Astrocyte (in vitro differentiated cells and primary cell): ENCODE results near the gene MIPOL1. TPM values are rescaled to one million over a fixed set of nuclear protein-coding genes. Genes with fewer than 3 reads are reported as not detected.

Source experiments
- DNase-seq: peaks from one replicate; pipeline ENCODE4 v3.0.0-alpha.2; 2010; ENCODE audit warnings: low read depth
- FAIRE-seq: peaks from 2 replicates; lab custom pipeline; 2011; peaks lifted over from hg19 to GRCh38; lab: Jason Lieb, UNC
- H2AFZ ChIP-seq: 2 replicates; pipeline ENCODE4 v1.6.0; 2012; ENCODE audit warnings: low read depth, low read length, inconsistent platforms
- H3K27ac ChIP-seq: 2 replicates; pipeline ENCODE4 v1.5.1; 2011; ENCODE audit warnings: low read depth, low read length, inconsistent platforms
- H3K27me3 ChIP-seq: 2 replicates; pipeline ENCODE4 v1.6.0; 2011; ENCODE audit warnings: low read length, inconsistent platforms; ENCODE audit not compliant: insufficient read depth
- H3K36me3 ChIP-seq: 2 replicates; pipeline ENCODE4 v1.5.1; 2011; ENCODE audit warnings: low read length, inconsistent platforms; ENCODE audit not compliant: insufficient read depth
- H3K4me1 ChIP-seq: 2 replicates; pipeline ENCODE4 v1.5.1; 2011; ENCODE audit warnings: low read length, inconsistent platforms; ENCODE audit not compliant: insufficient read depth
- H3K4me2 ChIP-seq: 2 replicates; pipeline ENCODE4 v1.6.0; 2012; ENCODE audit warnings: low read length, inconsistent platforms
- H3K4me3 ChIP-seq: 2 replicates; pipeline ENCODE4 v1.5.1; 2011; ENCODE audit warnings: low read depth, mild to moderate bottlenecking, low read length, inconsistent platforms; ENCODE audit not compliant: insufficient read depth
- H3K79me2 ChIP-seq: 2 replicates; pipeline ENCODE4 v1.6.0; 2012; ENCODE audit warnings: mild to moderate bottlenecking, low read length, inconsistent platforms; ENCODE audit not compliant: insufficient read depth
- H3K9ac ChIP-seq: 2 replicates; pipeline ENCODE4 v1.6.0; 2012; ENCODE audit warnings: mild to moderate bottlenecking, low read length, inconsistent platforms
- H3K9me3 ChIP-seq: 2 replicates; pipeline ENCODE4 v1.5.1; 2012; ENCODE audit warnings: low read depth, mild to moderate bottlenecking, low read length, inconsistent platforms; ENCODE audit not compliant: insufficient read depth
- H4K20me1 ChIP-seq: 2 replicates; pipeline ENCODE4 v1.6.0; 2012; ENCODE audit warnings: low read length, inconsistent platforms; ENCODE audit not compliant: insufficient read depth
- H3K27ac Mint-ChIP-seq: one replicate; pipeline ENCODE4 v1.8.0; 2021; ENCODE audit warnings: mild to moderate bottlenecking, mixed read lengths; ENCODE audit not compliant: unreplicated experiment
- H3K27me3 Mint-ChIP-seq: one replicate; pipeline ENCODE4 v1.8.0; 2021; ENCODE audit warnings: low read depth, mixed read lengths; ENCODE audit not compliant: unreplicated experiment
- H3K36me3 Mint-ChIP-seq: one replicate; pipeline ENCODE4 v1.8.0; 2021; ENCODE audit warnings: low read depth, mixed read lengths; ENCODE audit not compliant: unreplicated experiment
- H3K4me1 Mint-ChIP-seq: one replicate; pipeline ENCODE4 v1.8.0; 2021; ENCODE audit warnings: low read depth, mixed read lengths; ENCODE audit not compliant: unreplicated experiment
- H3K4me3 Mint-ChIP-seq: one replicate; pipeline ENCODE4 v1.8.0; 2021; ENCODE audit warnings: mild to moderate bottlenecking, moderate library complexity, mixed read lengths; ENCODE audit not compliant: unreplicated experiment
- H3K9me3 Mint-ChIP-seq: one replicate; pipeline ENCODE4 v1.8.0; 2021; ENCODE audit warnings: mild to moderate bottlenecking, mixed read lengths; ENCODE audit not compliant: unreplicated experiment
- EZH2 ChIP-seq: IDR thresholded peaks from 2 replicates; pipeline ENCODE4 v1.6.1; 2012; ENCODE audit warnings: mild to moderate bottlenecking, low read length, inconsistent platforms; ENCODE audit not compliant: insufficient read depth
- total RNA-seq: library from RNA; stranded (reverse); gene quantifications from 2 replicates; pipeline ENCODE4 v1.2.1, GENCODE V29; 2021
- TF ChIP-seq, protein P1 (sequence below): IDR thresholded peaks from 2 replicates; pipeline ENCODE4 v1.5.1; 2011; ENCODE audit warnings: low read depth, mild to moderate bottlenecking, inconsistent platforms, low read length, moderate library complexity; ENCODE audit not compliant: insufficient read depth

MIPOL1 gene
- total RNA-seq, 1 donor from 2014 or later: 15.7 TPM

DNA sequence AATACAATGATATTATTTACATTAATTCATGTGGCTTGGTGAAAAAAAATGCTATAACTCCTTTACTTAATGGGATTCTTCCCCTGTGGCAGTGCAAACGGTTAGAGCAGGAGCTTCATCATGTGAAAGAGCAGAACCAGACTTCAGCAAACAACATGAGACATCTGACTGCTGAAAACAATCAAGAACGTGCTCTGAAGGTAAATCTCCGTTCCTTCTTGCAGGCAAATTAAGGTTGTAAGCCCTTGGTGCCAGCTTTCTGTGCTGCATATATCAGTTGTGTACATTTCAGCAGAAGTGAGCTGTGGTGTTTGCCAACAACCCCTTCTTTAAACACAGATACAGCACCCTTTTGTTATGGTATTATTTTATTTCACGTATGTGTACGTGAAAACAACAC is 171.7 kb downstream of the MIPOL1 start:
- H3K27me3 Mint-ChIP-seq: no peaks in the 10 kb centered on the region
- Histone ChIP-seq H3K4me1 (no peaks in the 10 kb centered on the region), H3K36me3 (no peaks in the 10 kb centered on the region), H3K4me2 (no peak overlapping the region), H3K9me3 (no peaks in the 10 kb centered on the region), H3K27ac (no peak overlapping the region), H4K20me1 (no peaks in the 10 kb centered on the region), H3K27me3 (no peaks in the 10 kb centered on the region), H3K79me2 (no peaks in the 10 kb centered on the region), H3K4me3 (no peak overlapping the region), H2AFZ (no peak overlapping the region), H3K9ac (no peak overlapping the region)
- no peak overlapping the region for H3K4me3 Mint-ChIP-seq
- FAIRE-seq (no peak), DNase-seq (no peak)
- TF ChIP-seq, protein P1, sequence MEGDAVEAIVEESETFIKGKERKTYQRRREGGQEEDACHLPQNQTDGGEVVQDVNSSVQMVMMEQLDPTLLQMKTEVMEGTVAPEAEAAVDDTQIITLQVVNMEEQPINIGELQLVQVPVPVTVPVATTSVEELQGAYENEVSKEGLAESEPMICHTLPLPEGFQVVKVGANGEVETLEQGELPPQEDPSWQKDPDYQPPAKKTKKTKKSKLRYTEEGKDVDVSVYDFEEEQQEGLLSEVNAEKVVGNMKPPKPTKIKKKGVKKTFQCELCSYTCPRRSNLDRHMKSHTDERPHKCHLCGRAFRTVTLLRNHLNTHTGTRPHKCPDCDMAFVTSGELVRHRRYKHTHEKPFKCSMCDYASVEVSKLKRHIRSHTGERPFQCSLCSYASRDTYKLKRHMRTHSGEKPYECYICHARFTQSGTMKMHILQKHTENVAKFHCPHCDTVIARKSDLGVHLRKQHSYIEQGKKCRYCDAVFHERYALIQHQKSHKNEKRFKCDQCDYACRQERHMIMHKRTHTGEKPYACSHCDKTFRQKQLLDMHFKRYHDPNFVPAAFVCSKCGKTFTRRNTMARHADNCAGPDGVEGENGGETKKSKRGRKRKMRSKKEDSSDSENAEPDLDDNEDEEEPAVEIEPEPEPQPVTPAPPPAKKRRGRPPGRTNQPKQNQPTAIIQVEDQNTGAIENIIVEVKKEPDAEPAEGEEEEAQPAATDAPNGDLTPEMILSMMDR: no peak
- TF ChIP-seq EZH2: no peak
- no peak overlapping the region for H3K27ac Mint-ChIP-seq
- H3K9me3 Mint-ChIP-seq: peaks cover 3% of the 10 kb centered on the region
- H3K36me3 Mint-ChIP-seq: peaks cover 7% of the 10 kb centered on the region
- H3K4me1 Mint-ChIP-seq: no peaks in the 10 kb centered on the region

DNA sequence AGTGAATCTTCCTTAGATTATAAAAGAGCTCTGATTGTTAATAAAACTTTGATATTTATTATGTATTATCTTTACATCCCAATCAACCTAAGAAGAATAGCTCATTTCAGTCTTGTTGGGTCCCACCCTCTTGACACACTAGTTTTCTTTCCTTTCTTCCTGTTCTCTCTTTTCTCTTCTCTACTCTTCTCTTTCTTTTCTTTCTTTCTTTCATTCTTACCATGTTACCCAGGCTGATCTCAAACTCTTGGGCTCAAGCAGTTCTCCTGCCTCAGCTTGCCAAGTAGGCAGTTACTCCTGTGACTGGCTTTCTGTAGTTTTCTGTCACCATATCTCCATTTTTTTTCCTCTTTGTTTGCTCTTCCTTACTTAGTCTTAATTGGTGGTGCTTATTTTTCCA is 177.8 kb downstream of the MIPOL1 start:
- Histone ChIP-seq H2AFZ (no peak overlapping the region), H3K4me3 (no peak overlapping the region), H3K79me2 (no peaks in the 10 kb centered on the region), H3K9ac (no peak overlapping the region), H3K27ac (no peak overlapping the region), H3K9me3 (no peaks in the 10 kb centered on the region), H3K4me1 (no peaks in the 10 kb centered on the region), H3K36me3 (no peaks in the 10 kb centered on the region), H3K27me3 (no peaks in the 10 kb centered on the region), H3K4me2 (no peak overlapping the region), H4K20me1 (no peaks in the 10 kb centered on the region)
- no peak for FAIRE-seq
- Mint-ChIP-seq H3K36me3 (no peaks in the 10 kb centered on the region), H3K4me3 (no peak overlapping the region), H3K27me3 (no peaks in the 10 kb centered on the region), H3K9me3 (no peaks in the 10 kb centered on the region), H3K27ac (no peak overlapping the region), H3K4me1 (no peaks in the 10 kb centered on the region)
- TF ChIP-seq, protein P1: no peak
- no peak for TF ChIP-seq EZH2
- DNase-seq: no peak

DNA sequence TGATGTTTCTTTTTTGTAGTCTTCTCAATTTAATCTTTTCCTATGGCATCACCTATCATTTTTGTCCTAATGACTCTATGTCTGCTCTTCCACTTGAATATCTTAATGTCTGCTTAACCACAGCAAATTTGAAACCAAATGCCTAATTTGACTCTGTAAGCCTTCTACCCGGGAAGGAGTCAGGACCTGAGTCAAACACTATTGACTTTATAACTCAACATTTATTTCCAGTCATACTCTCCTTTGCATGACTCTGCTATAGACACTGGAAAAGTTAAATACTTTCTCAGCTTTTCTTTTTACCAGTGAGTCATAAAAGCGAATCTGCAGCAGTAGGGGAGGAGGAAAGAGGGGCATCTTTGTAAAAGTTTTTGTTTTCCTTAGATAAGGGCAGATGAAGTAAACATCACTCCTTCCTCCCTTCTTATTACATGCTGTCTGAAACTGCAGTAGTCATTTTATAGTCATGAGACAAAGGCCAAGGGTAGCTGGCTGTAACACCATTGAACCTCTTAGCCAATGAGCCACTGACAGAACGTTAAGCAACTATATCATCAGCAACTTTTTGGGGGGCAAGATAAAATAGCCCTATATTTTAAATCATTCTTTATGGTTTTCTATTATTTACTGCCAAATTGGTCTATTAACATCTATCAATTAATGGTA is 179.3 kb downstream of the MIPOL1 start:
- H2AFZ ChIP-seq: no peak overlapping the region
- FAIRE-seq: no peak

More for the DNA sequence above, 179.3 kb downstream of the MIPOL1 start:
- no peaks in the 10 kb centered on the region for H3K9me3 Mint-ChIP-seq
- no peak for DNase-seq
- no peak overlapping the region for H3K27ac Mint-ChIP-seq
- Histone ChIP-seq H3K27me3 (no peaks in the 10 kb centered on the region), H3K79me2 (no peaks in the 10 kb centered on the region), H3K9ac (no peak overlapping the region), H3K4me2 (no peak overlapping the region), H4K20me1 (no peaks in the 10 kb centered on the region), H3K9me3 (no peaks in the 10 kb centered on the region), H3K4me3 (no peak overlapping the region), H3K4me1 (no peaks in the 10 kb centered on the region), H3K27ac (no peak overlapping the region), H3K36me3 (no peaks in the 10 kb centered on the region)
- no peak for TF ChIP-seq EZH2
- TF ChIP-seq, protein P1: no peak
- no peak overlapping the region for H3K4me3 Mint-ChIP-seq
- H3K36me3 Mint-ChIP-seq: no peaks in the 10 kb centered on the region
- no peaks in the 10 kb centered on the region for H3K27me3 Mint-ChIP-seq
- H3K4me1 Mint-ChIP-seq: no peaks in the 10 kb centered on the region
